HG02763 (cell line): ENCODE measurements around the gene FBXW8.
A peak's percentile ranks its signal among the peaks of the same experiment; 100 is the strongest.

Experiments
- ATAC-seq: cut with Tn5 transposase; IDR thresholded peaks from one replicate; pipeline ENCODE4 v1.9.1; 2021; ENCODE audit warnings: mild to moderate bottlenecking, moderate library complexity; ENCODE audit not compliant: unreplicated experiment

Gene FBXW8

GRCh38 chr12:116954710-116955381 is 44.1 kb downstream of the FBXW8 start:
- no peak for ATAC-seq

DNA sequence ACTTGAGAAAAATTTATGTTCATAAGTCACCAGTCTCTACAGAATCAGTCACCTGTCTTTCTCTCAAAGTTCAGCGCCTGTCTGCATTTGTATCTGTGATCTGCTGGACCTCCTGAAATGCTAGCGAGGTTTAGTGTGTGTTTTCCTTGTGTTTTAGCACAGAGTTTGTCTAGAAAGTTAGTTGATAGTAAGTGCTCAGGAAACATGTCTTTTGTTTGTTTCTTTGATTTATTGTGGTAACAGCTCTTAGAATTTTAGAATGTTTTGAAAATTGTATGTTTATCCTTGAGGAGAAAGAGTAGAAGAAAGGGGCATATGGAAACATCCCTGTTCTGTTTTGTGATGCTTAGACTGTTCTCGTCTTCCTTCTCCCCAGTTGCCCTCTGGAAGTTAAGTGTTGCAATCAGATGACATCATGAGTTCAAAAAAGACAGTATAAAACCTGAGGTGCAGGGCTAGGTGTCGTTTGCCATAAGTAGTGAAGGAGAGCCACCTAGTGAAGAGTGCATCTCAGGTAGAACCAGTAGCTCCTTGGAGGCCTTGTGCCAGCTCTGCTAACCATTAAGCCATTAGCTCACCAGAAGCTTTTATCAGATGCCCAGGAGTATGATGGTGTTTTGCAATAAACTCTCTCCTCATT is 44.8 kb downstream of the FBXW8 start:
- no peak for ATAC-seq

- no peak for ATAC-seq
These were observed 47.9 kb downstream of the FBXW8 start for GRCh38 chr12:116958402-116959197.

- no peak for ATAC-seq
These were observed 48.4 kb downstream of the FBXW8 start for GRCh38 chr12:116959198-116959460.

DNA sequence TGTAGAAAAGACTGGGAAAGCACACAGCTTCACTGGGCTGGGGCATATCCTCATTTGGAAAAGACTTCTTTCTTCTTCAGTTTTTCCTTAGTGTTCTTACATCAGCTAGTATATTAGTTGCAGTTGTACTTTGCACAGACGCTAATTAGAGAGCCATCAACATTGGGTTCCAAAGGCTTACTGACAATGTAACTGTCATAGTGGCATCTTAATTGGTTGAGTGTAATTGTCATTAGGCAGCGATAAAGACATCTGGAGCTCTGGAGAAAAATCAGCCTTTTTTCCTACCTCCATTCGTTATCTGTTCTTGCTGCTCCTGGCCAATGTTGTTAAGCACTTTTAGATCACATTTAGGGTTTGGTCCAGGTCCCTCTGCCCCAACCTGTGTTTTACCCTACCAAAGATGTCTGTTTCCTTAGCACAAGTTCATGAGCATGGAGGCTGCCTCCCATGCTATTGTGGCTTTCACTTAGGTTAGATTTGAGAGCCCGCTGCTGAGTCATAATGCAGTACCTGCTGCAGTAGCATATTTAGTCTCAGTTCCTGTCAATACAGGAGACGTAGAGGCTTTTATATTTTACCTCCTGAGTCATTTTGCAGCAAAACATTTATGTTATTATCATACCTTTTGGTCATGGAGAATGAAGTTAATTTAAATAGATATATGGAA is 49.2 kb downstream of the FBXW8 start:
- peak; percentile 83 for ATAC-seq

DNA sequence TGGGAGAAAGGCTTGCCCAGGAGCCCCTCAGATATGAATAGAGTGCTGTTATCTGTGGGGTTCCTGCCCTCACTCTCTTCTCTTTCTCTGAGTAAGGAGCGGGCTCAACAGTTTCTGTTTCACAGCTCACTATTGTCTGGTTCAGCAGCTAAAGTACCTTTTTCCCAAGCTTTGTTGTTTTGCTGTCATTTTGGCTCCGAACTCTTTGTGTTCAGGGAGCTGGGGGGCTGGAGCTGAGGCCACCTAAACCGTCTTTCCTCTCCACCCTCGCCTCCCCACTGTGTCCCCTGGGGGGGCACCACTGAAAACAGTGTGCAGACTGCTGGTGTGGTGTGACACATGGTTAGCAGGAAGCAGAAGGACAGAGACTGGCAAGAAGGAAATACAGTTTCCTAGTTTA is 51.4 kb downstream of the FBXW8 start:
- no peak for ATAC-seq

- no peak for ATAC-seq
These were observed 52.1 kb downstream of the FBXW8 start for GRCh38 chr12:116962783-116963356.

GRCh38 chr12:116964054-116965050 is 53.6 kb downstream of the FBXW8 start:
- no peak for ATAC-seq

DNA sequence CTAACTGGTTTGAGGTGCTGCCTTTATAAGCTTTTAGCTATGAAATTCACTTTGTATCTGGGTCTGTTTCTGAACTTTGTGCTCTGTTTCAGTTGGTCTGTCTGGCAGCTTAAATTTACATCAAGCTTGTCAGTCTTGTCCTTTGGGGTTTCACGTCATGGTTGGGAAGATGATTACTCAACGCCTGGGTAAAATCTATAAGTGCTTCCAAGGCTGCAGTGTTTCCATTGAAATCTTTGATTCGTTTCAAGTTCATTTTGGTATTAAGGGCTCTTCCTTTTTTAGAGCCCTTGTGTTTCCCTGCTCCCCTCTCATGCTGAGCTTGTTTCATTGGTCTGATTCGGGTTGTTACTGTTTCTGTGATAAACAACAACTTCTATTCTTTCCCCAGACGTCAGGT is 58.2 kb downstream of the FBXW8 start:
- ATAC-seq: no peak

GRCh38 chr12:116969615-116970585 is 59.1 kb downstream of the FBXW8 start:
- ATAC-seq: no peak

GRCh38 chr12:116971222-116971621 is 60.5 kb downstream of the FBXW8 start:
- no peak for ATAC-seq

- no peak for ATAC-seq
These were observed 65.1 kb downstream of the FBXW8 start for GRCh38 chr12:116975779-116976393.

GRCh38 chr12:116977465-116978380 is 67.0 kb downstream of the FBXW8 start:
- ATAC-seq: no peak

- no peak for ATAC-seq
These were observed 68.2 kb downstream of the FBXW8 start for GRCh38 chr12:116978791-116979508.

DNA sequence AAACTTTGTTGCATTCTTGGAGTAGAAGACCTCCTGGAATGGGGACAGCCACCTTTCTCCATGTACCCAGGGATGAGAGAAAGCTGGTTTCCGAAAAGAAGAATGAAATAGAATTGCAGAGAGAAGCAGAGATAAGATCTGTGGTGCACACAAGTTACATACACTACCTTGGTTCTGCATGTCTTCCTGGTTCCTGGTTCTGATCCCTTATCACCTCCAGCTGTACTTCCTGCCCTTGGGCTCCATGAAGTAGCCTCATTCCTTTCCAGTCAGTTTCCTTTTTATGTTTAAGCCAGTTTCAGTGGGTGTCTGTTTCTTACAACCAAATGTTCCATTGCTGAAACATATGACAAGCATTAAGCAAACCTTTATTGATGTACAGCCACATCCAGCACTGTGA is 69.3 kb downstream of the FBXW8 start:
- ATAC-seq: no peak

DNA sequence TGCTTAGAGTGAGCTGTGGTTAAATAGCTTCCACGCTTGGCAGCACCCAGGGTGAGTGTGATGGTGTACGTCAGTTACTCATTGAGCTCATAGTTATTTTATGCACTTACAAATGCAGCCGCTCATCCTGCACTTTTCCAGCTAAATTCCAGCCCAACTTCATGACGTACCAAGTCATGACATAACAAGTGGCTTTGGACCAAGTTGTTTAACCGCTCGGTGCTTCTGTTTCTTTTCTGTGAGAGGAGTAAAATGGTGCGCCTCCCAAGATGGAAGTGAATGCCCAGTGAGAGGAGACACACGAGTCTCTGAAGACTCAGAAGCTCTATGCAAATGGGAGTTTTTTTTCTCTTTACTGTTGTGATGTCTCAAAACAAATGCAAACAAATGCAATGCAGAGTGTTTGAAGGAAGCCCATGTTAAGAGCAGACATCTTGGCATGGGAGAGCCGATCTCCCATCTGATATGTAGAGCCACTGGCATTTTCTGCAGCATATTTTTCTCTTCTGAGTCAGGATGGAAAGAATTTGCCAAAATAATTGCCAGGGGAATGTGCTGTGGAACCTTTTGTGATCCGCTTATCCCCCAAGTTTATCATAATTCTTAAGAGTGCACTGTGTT is 72.2 kb downstream of the FBXW8 start:
- no peak for ATAC-seq
